A673 (cell line): Measurements from ENCODE around the gene NAT10. TPM values are rescaled to one million over a fixed set of nuclear protein-coding genes. Genes with fewer than 3 reads are reported as not detected.

Experiments
- BruUV-seq: library from RNA; stranded (reverse); fragments of 400-500 nt; replicated peaks from 2 replicates; lab custom pipeline; 2021; lab: Mats Ljungman, UMichigan
- CTCF ChIA-PET: fragments of 300-600 bp; sonication (Branson Sonifier 250); formaldehyde crosslinking; loops from one replicate; lab custom pipeline; 2022; ENCODE audit warnings: antibody characterized with exemption; lab: Charles Lee
- POLR2A ChIA-PET: fragments of 300-600 bp; sonication (Branson Sonifier 250); formaldehyde crosslinking; loops from one replicate; lab custom pipeline; 2022; ENCODE audit warnings: antibody characterized with exemption; ENCODE audit not compliant: low non-redundant PET; lab: Charles Lee
- DNase-seq: peaks from one replicate; pipeline ENCODE4 v3.0.0-alpha.2; 2015; ENCODE audit warnings: low spot score
- H3K27ac ChIP-seq: fragments of 200-600 bp; sonication (generic); 2 replicates; pipeline ENCODE4 v1.5.1; 2016; ENCODE audit warnings: mixed run types, low read depth, mild to moderate bottlenecking, mixed read lengths, antibody characterized with exemption, low read length; ENCODE audit not compliant: poor library complexity, severe bottlenecking
- H3K27me3 ChIP-seq: fragments of 200-600 bp; sonication (generic); replicated peaks from 2 replicates; pipeline ENCODE4 v1.6.1; 2017; ENCODE audit warnings: mixed run types, low read depth, mild to moderate bottlenecking, mixed read lengths, antibody characterized with exemption, low read length; ENCODE audit not compliant: insufficient read depth, poor library complexity
- H3K36me3 ChIP-seq: fragments of 200-600 bp; sonication (generic); 2 replicates; pipeline ENCODE4 v1.6.1; 2016; ENCODE audit warnings: mixed run types, mild to moderate bottlenecking, mixed read lengths, antibody characterized with exemption, low read length; ENCODE audit not compliant: insufficient read depth, poor library complexity, severe bottlenecking
- H3K4me1 ChIP-seq: fragments of 200-600 bp; sonication (generic); 2 replicates; pipeline ENCODE4 v1.6.1; 2017; ENCODE audit warnings: mixed run types, mild to moderate bottlenecking, mixed read lengths, antibody characterized with exemption, low read length; ENCODE audit not compliant: insufficient read depth, poor library complexity, severe bottlenecking
- H3K4me3 ChIP-seq: fragments of 200-600 bp; sonication (generic); 2 replicates; pipeline ENCODE4 v1.5.1; 2016; ENCODE audit warnings: low read depth, mixed run types, mild to moderate bottlenecking, mixed read lengths, low read length; ENCODE audit not compliant: poor library complexity, severe bottlenecking
- H3K9me3 ChIP-seq: fragments of 200-600 bp; sonication (generic); 2 replicates; pipeline ENCODE4 v1.6.1; 2016; ENCODE audit warnings: mixed run types, low read depth, mild to moderate bottlenecking, mixed read lengths, antibody characterized with exemption, low read length; ENCODE audit not compliant: poor library complexity, severe bottlenecking
- EZH2 ChIP-seq: fragments of 200-600 bp; sonication (generic); IDR thresholded peaks from 2 replicates; pipeline ENCODE4 v1.6.1; 2017; ENCODE audit warnings: borderline replicate concordance, low read depth, mild to moderate bottlenecking, mixed read lengths, antibody characterized with exemption, low read length; ENCODE audit not compliant: poor library complexity, severe bottlenecking
- intact Hi-C: fragments of 100-400 bp; cut with micrococcal nuclease; formaldehyde crosslinking; loops from one replicate; pipeline ENCODE4 v1.10.0; 2022; ENCODE audit not compliant: unreplicated experiment
- total RNA-seq: library from RNA; stranded (reverse); gene quantifications from 2 replicates; pipeline ENCODE4 v1.2.3, GENCODE V29; 2021
- TF ChIP-seq, protein P1 (sequence below): fragments of 300-800, 200-600 bp; sonication (generic); conservative IDR thresholded peaks from 2 replicates; pipeline ENCODE4 v1.5.1; 2017; ENCODE audit warnings: low read depth, mild to moderate bottlenecking, antibody characterized with exemption, low read length, moderate library complexity, mixed read lengths

NAT10 gene
- total RNA-seq, 1 experiment from 2014 or later: 192 TPM

DNA sequence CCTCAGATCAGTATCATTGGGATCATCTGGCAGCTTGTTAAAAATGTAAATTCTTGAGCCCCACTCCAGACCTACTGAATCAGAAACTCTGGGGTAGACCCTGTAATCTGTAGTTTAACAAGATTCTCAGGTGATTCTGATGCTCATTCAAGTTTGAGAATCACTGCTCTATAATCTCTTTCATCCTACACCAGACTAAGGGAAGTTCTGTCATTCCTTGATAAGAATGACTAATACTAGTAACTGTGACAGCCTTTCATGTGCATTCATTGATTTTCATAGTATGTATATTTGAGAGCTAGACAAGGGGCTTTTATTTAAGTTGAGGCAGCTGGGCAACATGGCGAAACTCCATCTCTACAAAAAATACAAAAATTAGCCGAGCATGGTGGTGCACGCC, 30.0 kb downstream of the NAT10 start:
- intact Hi-C loops: no loop called here
- POLR2A ChIA-PET: no interaction called here

DNA sequence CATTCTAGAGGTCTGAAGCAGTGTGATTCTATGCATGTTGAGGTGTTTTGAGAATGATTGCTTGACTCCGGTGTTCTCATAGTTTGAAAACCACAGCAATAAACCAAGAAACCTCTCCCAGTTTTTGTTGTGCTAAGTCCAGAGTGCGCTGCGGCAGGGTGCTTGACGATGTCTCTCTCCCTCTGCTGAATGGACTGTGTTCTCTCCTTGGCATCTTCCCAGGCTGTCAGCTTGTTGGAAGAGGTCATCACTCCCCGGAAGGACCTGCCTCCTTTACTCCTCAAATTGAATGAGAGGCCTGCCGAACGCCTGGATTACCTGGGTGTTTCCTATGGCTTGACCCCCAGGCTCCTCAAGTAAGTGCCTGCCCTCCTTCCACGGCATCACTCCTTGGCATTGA, 31.0 kb downstream of the NAT10 start:
- intact Hi-C loops: no loop called here
- H3K36me3 ChIP-seq: peaks cover 96% of the 10 kb centered on the region
- no peaks in the 10 kb centered on the region for H3K27me3 ChIP-seq
- BruUV-seq: no TSS peak
- no peak for DNase-seq
- POLR2A ChIA-PET: no interaction called here
- TF ChIP-seq, protein P1, sequence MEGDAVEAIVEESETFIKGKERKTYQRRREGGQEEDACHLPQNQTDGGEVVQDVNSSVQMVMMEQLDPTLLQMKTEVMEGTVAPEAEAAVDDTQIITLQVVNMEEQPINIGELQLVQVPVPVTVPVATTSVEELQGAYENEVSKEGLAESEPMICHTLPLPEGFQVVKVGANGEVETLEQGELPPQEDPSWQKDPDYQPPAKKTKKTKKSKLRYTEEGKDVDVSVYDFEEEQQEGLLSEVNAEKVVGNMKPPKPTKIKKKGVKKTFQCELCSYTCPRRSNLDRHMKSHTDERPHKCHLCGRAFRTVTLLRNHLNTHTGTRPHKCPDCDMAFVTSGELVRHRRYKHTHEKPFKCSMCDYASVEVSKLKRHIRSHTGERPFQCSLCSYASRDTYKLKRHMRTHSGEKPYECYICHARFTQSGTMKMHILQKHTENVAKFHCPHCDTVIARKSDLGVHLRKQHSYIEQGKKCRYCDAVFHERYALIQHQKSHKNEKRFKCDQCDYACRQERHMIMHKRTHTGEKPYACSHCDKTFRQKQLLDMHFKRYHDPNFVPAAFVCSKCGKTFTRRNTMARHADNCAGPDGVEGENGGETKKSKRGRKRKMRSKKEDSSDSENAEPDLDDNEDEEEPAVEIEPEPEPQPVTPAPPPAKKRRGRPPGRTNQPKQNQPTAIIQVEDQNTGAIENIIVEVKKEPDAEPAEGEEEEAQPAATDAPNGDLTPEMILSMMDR: no peak
- TF ChIP-seq EZH2: no peak
- CTCF ChIA-PET: no interaction called here
- no peak overlapping the region for H3K4me3 ChIP-seq
- no peaks in the 10 kb centered on the region for H3K9me3 ChIP-seq
- H3K27ac ChIP-seq: no peak overlapping the region
- no peaks in the 10 kb centered on the region for H3K4me1 ChIP-seq

More for the DNA sequence above, 30.0 kb downstream of the NAT10 start:
- Histone ChIP-seq H3K27me3 (no peaks in the 10 kb centered on the region), H3K4me1 (no peaks in the 10 kb centered on the region), H3K9me3 (no peaks in the 10 kb centered on the region), H3K36me3 (peaks cover 96% of the 10 kb centered on the region), H3K27ac (no peak overlapping the region), H3K4me3 (no peak overlapping the region)
- TF ChIP-seq, protein P1: no peak
- TF ChIP-seq EZH2: no peak
- no peak for DNase-seq
- no TSS peak for BruUV-seq
- CTCF ChIA-PET: no interaction called here

DNA sequence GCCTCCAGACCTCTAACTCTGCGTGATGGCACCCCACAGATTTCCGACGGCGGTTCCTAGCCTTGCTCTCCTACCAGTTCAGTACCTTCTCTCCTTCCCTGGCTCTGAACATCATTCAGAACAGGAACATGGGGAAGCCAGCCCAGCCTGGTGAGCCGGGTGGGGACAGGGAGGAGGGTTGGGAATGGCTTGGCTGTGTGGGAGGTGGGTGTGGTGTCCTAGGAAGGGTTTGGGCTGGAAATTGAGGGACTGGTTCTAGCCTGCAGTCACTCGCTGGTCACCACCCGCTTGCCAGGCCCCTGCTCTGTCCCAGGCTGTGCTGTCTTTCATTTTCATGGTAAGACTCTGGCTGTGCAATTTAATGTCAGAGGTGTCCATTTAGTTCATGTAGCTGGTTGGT, 33.9 kb downstream of the NAT10 start:
- no peaks in the 10 kb centered on the region for H3K9me3 ChIP-seq
- H3K4me1 ChIP-seq: no peaks in the 10 kb centered on the region
- DNase-seq: no peak
- ChIA-PET POLR2A (no interaction called here), CTCF (no interaction called here)
- no peak overlapping the region for H3K27ac ChIP-seq
- TF ChIP-seq, protein P1: no peak
- H3K27me3 ChIP-seq: no peaks in the 10 kb centered on the region
- H3K36me3 ChIP-seq: peaks cover 97% of the 10 kb centered on the region
- intact Hi-C loops: no loop called here
- no peak overlapping the region for H3K4me3 ChIP-seq
- BruUV-seq: no TSS peak
